Measurements from ENCODE around the gene HAND1.

Gene HAND1

DNA sequence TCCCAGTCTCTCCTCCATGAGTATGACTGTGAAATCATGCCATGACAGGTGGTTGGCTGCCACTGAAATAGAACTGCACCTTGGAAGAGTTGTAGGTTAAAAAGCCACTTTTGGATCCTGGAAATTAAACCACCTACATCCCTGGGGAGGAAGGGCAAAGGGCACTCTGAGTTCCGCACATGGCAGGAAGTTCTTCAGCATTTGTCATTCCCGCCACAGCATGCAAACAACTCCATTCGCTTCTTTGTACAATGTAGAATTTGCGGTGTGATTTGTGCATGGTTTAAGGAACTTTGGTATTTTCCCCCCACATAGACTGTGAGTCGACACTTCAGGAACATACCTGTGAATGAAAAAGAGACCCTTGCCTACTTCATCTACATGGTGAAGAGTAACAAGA, 22.4 kb downstream of the HAND1 start:
- DNase-seq (ENCODE audit: low spot score), result no peak

GRCh38 chr5:154451957-154452356, 26.1 kb downstream of the HAND1 start:
- DNase-seq (ENCODE audit: low spot score), result no peak

GRCh38 chr5:154449786-154450185, 28.2 kb downstream of the HAND1 start:
- no peak for DNase-seq (ENCODE audit: low spot score)

DNA sequence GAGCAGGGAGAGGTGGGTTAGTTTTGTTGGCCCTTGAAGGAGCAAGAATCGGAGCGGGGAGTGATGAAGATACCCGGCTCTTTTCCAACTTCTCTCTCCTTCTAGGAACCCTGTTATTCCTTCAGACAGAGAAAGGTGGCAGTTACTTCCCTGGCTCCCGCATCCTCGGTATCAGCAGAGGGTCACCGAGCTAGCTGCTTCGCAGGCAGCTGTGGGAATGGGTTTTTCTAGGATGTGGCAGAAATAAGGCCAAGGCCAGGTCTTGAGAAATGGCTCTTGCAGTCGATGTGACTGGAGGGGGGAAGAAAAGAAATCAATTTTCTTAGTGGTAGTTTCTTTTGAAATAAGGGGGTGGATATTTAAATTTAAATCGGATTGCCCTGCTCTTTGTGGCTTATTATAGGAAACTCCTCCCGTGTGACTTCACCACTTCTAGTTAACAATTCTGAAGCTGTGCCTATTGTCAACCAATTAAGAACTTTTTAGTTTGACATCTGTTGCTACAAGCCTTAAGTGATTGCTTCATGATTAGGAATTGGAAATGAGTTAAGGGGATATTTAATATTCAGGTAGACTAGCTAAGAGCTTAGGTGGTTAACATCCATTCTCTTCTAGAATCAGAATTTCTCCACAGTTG, 30.8 kb downstream of the HAND1 start:
- no peak for DNase-seq (ENCODE audit: low spot score)

GRCh38 chr5:154446195-154447088, 31.6 kb downstream of the HAND1 start:
- DNase-seq (ENCODE audit: low spot score), result peak; percentile 76

GRCh38 chr5:154445422-154446194, 32.4 kb downstream of the HAND1 start, which contains the start of gene SAP30L:
SAP30L (plus strand) TSS chr5:154445997; CDS start chr5:154446605, 608 bp downstream.
- peak; percentile 100 for DNase-seq (ENCODE audit: low spot score)

DNA sequence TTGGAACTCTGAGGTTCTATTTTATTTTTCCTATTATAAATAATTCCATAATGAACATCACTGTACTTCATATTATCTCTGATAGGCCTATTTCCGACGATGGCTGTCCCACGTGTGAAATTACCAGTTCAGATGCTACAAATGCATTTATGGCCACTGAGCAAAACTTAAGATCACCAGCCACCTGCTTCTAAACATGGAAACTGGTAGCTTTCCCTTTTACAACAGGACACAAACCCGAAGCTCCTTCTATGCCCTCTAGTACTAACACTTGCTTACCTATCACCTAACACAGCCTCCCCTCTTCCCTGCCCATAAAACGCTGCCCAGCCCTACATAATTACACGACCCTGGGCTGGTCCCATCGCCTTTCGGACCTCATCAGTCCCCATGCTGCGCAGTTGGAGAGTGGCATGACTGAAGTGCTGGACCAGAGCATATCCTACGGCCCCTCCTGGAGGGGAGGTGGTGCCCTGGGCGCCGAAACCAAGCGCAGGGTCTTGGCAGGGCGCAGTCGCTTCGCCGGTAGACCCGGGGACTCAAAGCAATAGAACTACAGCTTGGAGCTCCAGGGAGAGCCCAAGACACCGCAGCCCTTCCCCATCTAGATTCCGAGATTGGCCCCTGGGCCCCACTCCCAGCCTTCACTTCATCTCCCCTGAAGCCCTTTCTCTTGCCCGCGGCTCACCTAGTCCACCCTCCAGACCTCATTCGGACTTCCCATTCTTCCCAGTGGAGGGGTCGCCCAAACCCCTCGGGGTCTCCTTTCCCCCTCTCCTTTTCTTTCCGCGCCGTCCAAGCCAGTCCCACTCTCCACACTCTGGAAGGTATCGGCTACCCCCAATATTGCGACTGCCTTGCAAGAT, 33.2 kb downstream of the HAND1 start:
- DNase-seq (ENCODE audit: low spot score), result peak; percentile 37

- DNase-seq (ENCODE audit: low spot score), result no peak
Observed at GRCh38 chr5:154442801-154443200, 35.2 kb downstream of the HAND1 start.

DNA sequence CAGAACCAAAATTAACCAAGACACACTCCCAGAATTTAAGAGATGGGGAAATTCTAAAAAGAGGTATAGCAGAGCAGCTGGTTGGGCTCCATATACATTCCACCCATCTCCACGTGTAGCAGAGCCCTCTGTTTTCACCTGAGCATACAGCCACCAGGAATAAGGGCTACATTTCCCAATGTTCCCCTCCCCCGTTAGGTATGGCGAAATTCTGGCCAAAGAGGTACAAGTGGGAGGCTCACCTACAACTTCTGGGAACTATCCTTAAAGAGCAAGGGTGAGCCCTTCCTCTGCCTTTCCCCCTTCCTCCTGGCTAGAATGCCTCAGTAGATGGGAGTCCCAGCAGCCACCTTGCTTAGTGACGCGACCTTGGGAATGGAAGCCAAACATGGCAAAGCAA, 37.5 kb downstream of the HAND1 start:
- no peak for DNase-seq (ENCODE audit: low spot score)

DNA sequence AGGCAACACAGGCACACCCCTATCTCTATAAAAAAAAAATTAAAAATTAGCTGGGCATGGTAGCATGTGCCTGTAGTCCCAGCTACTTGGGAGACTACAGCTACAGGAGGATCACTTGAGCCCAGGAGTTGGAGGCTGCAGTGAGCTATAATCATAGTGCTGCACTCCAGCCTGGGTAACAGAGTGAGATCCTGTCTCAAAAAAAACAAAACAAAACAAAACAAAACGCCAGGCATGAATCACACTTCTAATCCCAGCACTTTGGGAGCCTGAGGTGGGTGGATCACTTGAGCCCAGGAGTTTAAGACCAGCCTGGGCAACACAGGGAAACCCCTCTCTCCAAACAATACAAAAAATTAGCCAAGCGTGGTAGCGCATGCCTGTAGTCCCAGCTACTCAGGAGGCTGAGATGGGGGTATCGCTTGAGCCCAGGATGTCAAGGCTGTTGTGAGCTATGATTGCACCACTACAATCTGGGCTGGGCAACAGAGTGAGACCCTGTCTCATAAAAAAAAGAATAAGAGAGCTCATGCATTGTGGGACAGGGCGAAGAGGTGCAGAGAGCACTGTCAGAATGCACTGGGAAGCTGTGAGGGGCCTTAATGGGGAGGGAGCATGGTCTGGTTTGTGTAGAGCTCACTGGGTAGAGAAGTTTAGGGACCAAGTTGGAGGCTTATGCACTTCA, 40.6 kb downstream of the HAND1 start:
- DNase-seq (ENCODE audit: low spot score), result no peak

GRCh38 chr5:154435226-154435625, 42.8 kb downstream of the HAND1 start:
- DNase-seq (ENCODE audit: low spot score), result no peak

- no peak for DNase-seq (ENCODE audit: low spot score)
Observed at GRCh38 chr5:154430961-154431630, 46.9 kb downstream of the HAND1 start.

DNA sequence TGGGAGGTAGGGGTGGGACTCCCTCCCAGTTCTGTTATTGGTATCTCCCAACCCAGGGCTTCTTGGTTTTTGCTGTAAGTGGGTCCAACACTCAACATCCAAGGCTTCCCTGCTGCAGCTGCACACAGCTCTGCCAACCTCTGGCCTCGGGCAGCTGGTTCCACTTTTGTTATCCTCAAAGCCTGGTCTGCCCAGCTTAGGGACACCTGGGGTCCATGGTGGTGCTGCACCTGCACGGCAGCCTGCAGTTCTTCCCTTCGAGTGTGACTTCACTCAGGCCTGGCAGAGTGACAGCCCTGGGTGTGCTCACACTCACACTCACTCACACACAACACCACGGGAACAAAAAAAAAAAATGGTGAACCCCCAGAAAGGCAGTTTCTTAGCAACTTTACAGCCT, 47.6 kb downstream of the HAND1 start:
- DNase-seq (ENCODE audit: low spot score), result no peak

- DNase-seq (ENCODE audit: low spot score), result no peak
Observed at GRCh38 chr5:154429341-154429740, 48.7 kb downstream of the HAND1 start.

GRCh38 chr5:154428208-154428607, 49.8 kb downstream of the HAND1 start:
- DNase-seq (ENCODE audit: low spot score), result no peak
